ENCODE measurements around the gene CHST3.

DNA sequence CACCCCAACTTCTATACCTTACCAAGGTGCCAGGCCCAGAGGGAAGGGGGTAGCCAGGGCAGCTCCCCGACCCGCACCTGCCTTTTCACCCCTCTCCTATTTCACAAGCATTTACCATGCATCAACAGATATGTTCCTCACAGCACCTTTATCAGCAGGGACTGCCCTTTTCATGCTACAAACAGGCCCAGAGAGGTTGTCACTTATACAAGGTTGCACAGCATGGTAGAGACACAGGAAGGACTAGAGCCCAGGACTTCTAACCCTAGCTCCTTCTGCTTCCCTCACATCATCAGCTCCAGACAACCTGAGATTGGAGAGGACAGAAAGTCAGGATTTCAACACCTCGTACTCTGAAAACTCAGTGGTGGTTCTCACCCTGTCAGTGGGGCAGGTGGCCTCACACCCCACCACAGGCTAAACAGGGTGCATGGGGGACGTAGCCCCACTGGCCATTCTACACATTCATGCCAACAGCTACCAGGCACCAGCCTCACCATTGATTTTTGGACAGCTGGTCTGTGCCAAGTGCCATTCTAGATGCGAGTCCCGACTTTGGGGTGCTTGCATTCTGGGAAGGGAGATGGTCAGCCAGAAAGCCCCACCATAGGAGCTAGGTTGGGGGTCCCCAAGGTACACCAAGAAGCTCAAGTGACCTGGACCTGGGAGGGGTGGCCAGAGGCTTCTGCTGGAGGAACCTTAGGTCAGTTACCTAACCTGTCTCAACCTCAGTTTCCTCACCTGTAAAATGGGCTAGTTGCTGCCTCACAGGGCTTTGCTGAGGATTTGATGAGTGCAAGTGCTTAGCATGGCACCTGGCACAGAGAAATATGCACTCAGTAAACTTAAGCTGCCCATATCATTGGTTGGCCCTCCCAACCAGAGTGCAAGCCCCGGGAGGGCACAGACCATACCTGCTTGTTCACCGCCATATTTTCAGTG, 38.4 kb downstream of the CHST3 start:
- TF ChIP-seq POLR2A (IDR thresholded peaks at IDR 0.05): no peak
- TF ChIP-seq POLR2AphosphoS5 (IDR thresholded peaks at IDR 0.05; ENCODE audit: insufficient read depth in 1 of 2, low read depth in 1 of 2): no peak
- no peak for TF ChIP-seq CTCF (IDR thresholded peaks at IDR 0.05)
